HG03442 (cell line): ENCODE data around the gene POU3F1.

ENCODE experiments used
- ATAC-seq: cut with Tn5 transposase; IDR thresholded peaks from one replicate; pipeline ENCODE4 v1.9.1; 2021; ENCODE audit warnings: mild to moderate bottlenecking, moderate library complexity; ENCODE audit not compliant: unreplicated experiment

POU3F1 gene

GRCh38 chr1:38074302-38074677, 27.7 kb upstream of the POU3F1 start:
- ATAC-seq = no peak

GRCh38 chr1:38073534-38074301, 27.1 kb upstream of the POU3F1 start:
- no peak for ATAC-seq

- no peak for ATAC-seq
Measured at GRCh38 chr1:38072858-38073257, 26.3 kb upstream of the POU3F1 start.

GRCh38 chr1:38071312-38072256, 25.0 kb upstream of the POU3F1 start:
- ATAC-seq = no peak

- no peak for ATAC-seq
Measured at GRCh38 chr1:38068980-38069340, 22.4 kb upstream of the POU3F1 start.

GRCh38 chr1:38068220-38068979, 21.8 kb upstream of the POU3F1 start:
- no peak for ATAC-seq

- no peak for ATAC-seq
Measured at GRCh38 chr1:38064197-38064903, 17.8 kb upstream of the POU3F1 start.

- no peak for ATAC-seq
Measured at GRCh38 chr1:38063616-38064015, 17.0 kb upstream of the POU3F1 start.

GRCh38 chr1:38062361-38063288, 16.0 kb upstream of the POU3F1 start:
- ATAC-seq = no peak

- peak; percentile 65 for ATAC-seq
Measured at GRCh38 chr1:38061883-38062328, 15.3 kb upstream of the POU3F1 start.

GRCh38 chr1:38061290-38061689, 14.7 kb upstream of the POU3F1 start:
- ATAC-seq = no peak

GRCh38 chr1:38060498-38060897, 13.9 kb upstream of the POU3F1 start:
- no peak for ATAC-seq

GRCh38 chr1:38059635-38060250, 13.2 kb upstream of the POU3F1 start:
- ATAC-seq = no peak

GRCh38 chr1:38055965-38056364, 9.4 kb upstream of the POU3F1 start:
- ATAC-seq = no peak

GRCh38 chr1:38055398-38055797, 8.8 kb upstream of the POU3F1 start:
- ATAC-seq = no peak

- no peak for ATAC-seq
Measured at GRCh38 chr1:38053416-38054091, 7.0 kb upstream of the POU3F1 start.

- no peak for ATAC-seq
Measured at GRCh38 chr1:38052750-38053415, 6.3 kb upstream of the POU3F1 start.

- no peak for ATAC-seq
Measured at GRCh38 chr1:38051079-38051543, 4.5 kb upstream of the POU3F1 start.
